WTC11 (cell line): ENCODE results near the gene GRIN2A. TPM values are rescaled to one million over a fixed set of nuclear protein-coding genes. Genes with fewer than 3 reads are reported as not detected.

Experiments used
- ATAC-seq: fragments of 200-7000 bp; cut with Tn5 transposase; 2 replicates; pipeline ENCODE4 v1.10.0; 2021; ENCODE audit warnings: mild to moderate bottlenecking, moderate library complexity
- CTCF ChIA-PET: fragments of 300-600 bp; sonication (Branson Sonifier 250); formaldehyde crosslinking; loops from one replicate; lab custom pipeline; 2021; ENCODE audit warnings: antibody characterized with exemption; lab: Charles Lee
- POLR2A ChIA-PET: fragments of 350-600 bp; sonication (Branson Sonifier 250); formaldehyde crosslinking; loops from one replicate; lab custom pipeline; 2021; ENCODE audit warnings: antibody characterized with exemption; lab: Charles Lee
- DNase-seq: peaks from one replicate; pipeline ENCODE4 v3.0.0; 2021; ENCODE audit warnings: low spot score
- H3K27ac Mint-ChIP-seq: 2 replicates; pipeline ENCODE4 v1.8.0; 2021; ENCODE audit warnings: mixed read lengths
- H3K27me3 Mint-ChIP-seq: 2 replicates; pipeline ENCODE4 v1.8.0; 2021; ENCODE audit warnings: low read depth, mild to moderate bottlenecking, moderate library complexity, mixed read lengths
- H3K36me3 Mint-ChIP-seq: 2 replicates; pipeline ENCODE4 v1.8.0; 2021; ENCODE audit warnings: mixed read lengths
- H3K4me1 Mint-ChIP-seq: 2 replicates; pipeline ENCODE4 v1.8.0; 2022; ENCODE audit warnings: mixed read lengths
- H3K4me3 Mint-ChIP-seq: 2 replicates; pipeline ENCODE4 v1.8.0; 2021; ENCODE audit warnings: mild to moderate bottlenecking, moderate library complexity, mixed read lengths
- H3K9me3 Mint-ChIP-seq: 2 replicates; pipeline ENCODE4 v1.8.0; 2021; ENCODE audit warnings: mixed read lengths
- ATF2 ChIP-seq: sonication (generic); formaldehyde crosslinking; IDR thresholded peaks from 2 replicates; pipeline ENCODE4 v1.8.1; 2022; ENCODE audit warnings: low read depth, missing genetic modification reagents, borderline replicate concordance
- CBFB ChIP-seq: sonication (generic); formaldehyde crosslinking; IDR thresholded peaks from 2 replicates; pipeline ENCODE4 v1.8.1; 2022; ENCODE audit warnings: mild to moderate bottlenecking, low read depth, missing genetic modification reagents
- ETV6 ChIP-seq: sonication (generic); formaldehyde crosslinking; IDR thresholded peaks from 2 replicates; pipeline ENCODE4 v1.8.1; 2022; ENCODE audit warnings: mild to moderate bottlenecking, missing genetic modification reagents
- GRHL2 ChIP-seq: fragments of 250-450 bp; sonication (Bioruptor Pico); IDR thresholded peaks from 2 replicates; pipeline ENCODE4 v1.8.0; 2022; ENCODE audit warnings: mild to moderate bottlenecking, moderate library complexity; ENCODE audit not compliant: insufficient replicate concordance, severe bottlenecking
- NR1H2 ChIP-seq: sonication (generic); formaldehyde crosslinking; IDR thresholded peaks from 2 replicates; pipeline ENCODE4 v1.9.0; 2021; ENCODE audit warnings: mild to moderate bottlenecking, moderate library complexity, missing genetic modification reagents
- NR2C2 ChIP-seq: sonication (generic); formaldehyde crosslinking; IDR thresholded peaks from 2 replicates; pipeline ENCODE4 v1.8.0; 2022; ENCODE audit warnings: mild to moderate bottlenecking, missing genetic modification reagents
- SP1 ChIP-seq: sonication (generic); formaldehyde crosslinking; conservative IDR thresholded peaks from 2 replicates; pipeline ENCODE4 v1.8.1; 2022; ENCODE audit warnings: missing genetic modification reagents
- TP53 ChIP-seq: sonication (generic); formaldehyde crosslinking; IDR thresholded peaks from 2 replicates; pipeline ENCODE4 v1.8.1; 2023; ENCODE audit warnings: mild to moderate bottlenecking, missing genetic modification reagents
- ZNF138 ChIP-seq: sonication (generic); formaldehyde crosslinking; conservative IDR thresholded peaks from 2 replicates; pipeline ENCODE4 v1.8.1; 2022; ENCODE audit warnings: mild to moderate bottlenecking, moderate library complexity, missing genetic modification reagents
- ZNF281 ChIP-seq: sonication (generic); formaldehyde crosslinking; IDR thresholded peaks from 2 replicates; pipeline ENCODE4 v1.8.0; 2023; ENCODE audit warnings: mild to moderate bottlenecking, missing genetic modification reagents
- ZNF317 ChIP-seq: sonication (generic); formaldehyde crosslinking; IDR thresholded peaks from 2 replicates; pipeline ENCODE4 v1.8.1; 2023; ENCODE audit warnings: low read depth, mild to moderate bottlenecking, moderate library complexity, missing genetic modification reagents, borderline replicate concordance
- ZNF396 ChIP-seq: fragments of 250-450 bp; sonication (Bioruptor Pico); IDR thresholded peaks from 2 replicates; pipeline ENCODE4 v1.8.0; 2021; ENCODE audit warnings: mild to moderate bottlenecking, moderate library complexity, borderline replicate concordance
- total RNA-seq: library from RNA; stranded (reverse); gene quantifications from 3 replicates; pipeline ENCODE4 v1.2.3, GENCODE V29; 2021
- TF ChIP-seq, protein P1 (sequence below): fragments of 250-450 bp; sonication (Bioruptor Pico); IDR thresholded peaks from 2 replicates; pipeline ENCODE4 v1.8.0; 2021; ENCODE audit warnings: mild to moderate bottlenecking
- TF ChIP-seq, protein P2 (sequence below): sonication (generic); formaldehyde crosslinking; IDR thresholded peaks from 2 replicates; pipeline ENCODE4 v1.8.0; 2022; ENCODE audit warnings: missing genetic modification reagents
- TF ChIP-seq, protein P3 (sequence below): sonication (generic); formaldehyde crosslinking; IDR thresholded peaks from 2 replicates; pipeline ENCODE4 v1.8.1; 2022; ENCODE audit warnings: mild to moderate bottlenecking, missing genetic modification reagents, moderate library complexity, borderline replicate concordance
- TF ChIP-seq, protein P4 (sequence below): fragments of 250-450 bp; sonication (Bioruptor Pico); IDR thresholded peaks from 2 replicates; pipeline ENCODE4 v1.9.0; 2021; ENCODE audit warnings: mild to moderate bottlenecking
- TF ChIP-seq, protein P5 (sequence below): sonication (generic); formaldehyde crosslinking; IDR thresholded peaks from 2 replicates; pipeline ENCODE4 v1.8.1; 2022; ENCODE audit warnings: low read depth, mild to moderate bottlenecking, moderate library complexity, missing genetic modification reagents, borderline replicate concordance

Gene GRIN2A
- total RNA-seq, 1 experiment from 2014 or later = 3.5 TPM

- ATAC-seq = no peak
- TF ChIP-seq, protein P1, sequence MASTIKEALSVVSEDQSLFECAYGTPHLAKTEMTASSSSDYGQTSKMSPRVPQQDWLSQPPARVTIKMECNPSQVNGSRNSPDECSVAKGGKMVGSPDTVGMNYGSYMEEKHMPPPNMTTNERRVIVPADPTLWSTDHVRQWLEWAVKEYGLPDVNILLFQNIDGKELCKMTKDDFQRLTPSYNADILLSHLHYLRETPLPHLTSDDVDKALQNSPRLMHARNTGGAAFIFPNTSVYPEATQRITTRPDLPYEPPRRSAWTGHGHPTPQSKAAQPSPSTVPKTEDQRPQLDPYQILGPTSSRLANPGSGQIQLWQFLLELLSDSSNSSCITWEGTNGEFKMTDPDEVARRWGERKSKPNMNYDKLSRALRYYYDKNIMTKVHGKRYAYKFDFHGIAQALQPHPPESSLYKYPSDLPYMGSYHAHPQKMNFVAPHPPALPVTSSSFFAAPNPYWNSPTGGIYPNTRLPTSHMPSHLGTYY (CRISPR knock-in tag) = no peak
- no peak for TF ChIP-seq GRHL2 (CRISPR knock-in tag)
- no peak for TF ChIP-seq ZNF138
- TF ChIP-seq, protein P2, sequence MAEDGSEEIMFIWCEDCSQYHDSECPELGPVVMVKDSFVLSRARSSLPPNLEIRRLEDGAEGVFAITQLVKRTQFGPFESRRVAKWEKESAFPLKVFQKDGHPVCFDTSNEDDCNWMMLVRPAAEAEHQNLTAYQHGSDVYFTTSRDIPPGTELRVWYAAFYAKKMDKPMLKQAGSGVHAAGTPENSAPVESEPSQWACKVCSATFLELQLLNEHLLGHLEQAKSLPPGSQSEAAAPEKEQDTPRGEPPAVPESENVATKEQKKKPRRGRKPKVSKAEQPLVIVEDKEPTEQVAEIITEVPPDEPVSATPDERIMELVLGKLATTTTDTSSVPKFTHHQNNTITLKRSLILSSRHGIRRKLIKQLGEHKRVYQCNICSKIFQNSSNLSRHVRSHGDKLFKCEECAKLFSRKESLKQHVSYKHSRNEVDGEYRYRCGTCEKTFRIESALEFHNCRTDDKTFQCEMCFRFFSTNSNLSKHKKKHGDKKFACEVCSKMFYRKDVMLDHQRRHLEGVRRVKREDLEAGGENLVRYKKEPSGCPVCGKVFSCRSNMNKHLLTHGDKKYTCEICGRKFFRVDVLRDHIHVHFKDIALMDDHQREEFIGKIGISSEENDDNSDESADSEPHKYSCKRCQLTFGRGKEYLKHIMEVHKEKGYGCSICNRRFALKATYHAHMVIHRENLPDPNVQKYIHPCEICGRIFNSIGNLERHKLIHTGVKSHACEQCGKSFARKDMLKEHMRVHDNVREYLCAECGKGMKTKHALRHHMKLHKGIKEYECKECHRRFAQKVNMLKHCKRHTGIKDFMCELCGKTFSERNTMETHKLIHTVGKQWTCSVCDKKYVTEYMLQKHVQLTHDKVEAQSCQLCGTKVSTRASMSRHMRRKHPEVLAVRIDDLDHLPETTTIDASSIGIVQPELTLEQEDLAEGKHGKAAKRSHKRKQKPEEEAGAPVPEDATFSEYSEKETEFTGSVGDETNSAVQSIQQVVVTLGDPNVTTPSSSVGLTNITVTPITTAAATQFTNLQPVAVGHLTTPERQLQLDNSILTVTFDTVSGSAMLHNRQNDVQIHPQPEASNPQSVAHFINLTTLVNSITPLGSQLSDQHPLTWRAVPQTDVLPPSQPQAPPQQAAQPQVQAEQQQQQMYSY (CRISPR knock-in tag) = no peak
- no peak for TF ChIP-seq ATF2 (CRISPR knock-in tag)
- H3K4me1 Mint-ChIP-seq = peaks cover 4% of the 10 kb centered on the region
- H3K4me3 Mint-ChIP-seq = no peak overlapping the region
- peaks cover 2% of the 10 kb centered on the region; the same call in 1 of the 2 replicates for H3K27me3 Mint-ChIP-seq
- H3K36me3 Mint-ChIP-seq = no peaks in the 10 kb centered on the region
- H3K9me3 Mint-ChIP-seq = peaks cover 17% of the 10 kb centered on the region; the same call in 1 of the 2 replicates
- DNase-seq = no peak
- H3K27ac Mint-ChIP-seq = no peak overlapping the region
- CTCF ChIA-PET = no interaction called here
- POLR2A ChIA-PET = no interaction called here
Measured at GRCh38 chr16:10114409-10114808, 67.8 kb downstream of the GRIN2A start.

- no peak for ATAC-seq
- H3K9me3 Mint-ChIP-seq = peaks cover 7% of the 10 kb centered on the region; the same call in 1 of the 2 replicates
- H3K27me3 Mint-ChIP-seq = peaks cover 2% of the 10 kb centered on the region; the same call in 1 of the 2 replicates
- H3K4me3 Mint-ChIP-seq = no peak overlapping the region
- no peaks in the 10 kb centered on the region for H3K36me3 Mint-ChIP-seq
- H3K4me1 Mint-ChIP-seq = peaks cover 7% of the 10 kb centered on the region
- CTCF ChIA-PET = no interaction called here
- no peak for DNase-seq
- no peak overlapping the region for H3K27ac Mint-ChIP-seq
- POLR2A ChIA-PET = no interaction called here
- TF ChIP-seq, protein P1 (CRISPR knock-in tag) = no peak
- TF ChIP-seq TP53 (no peak), ZNF396 (CRISPR knock-in tag) (no peak), SP1 (CRISPR knock-in tag) (no peak), NR2C2 (CRISPR knock-in tag) (no peak), CBFB (no peak), NR1H2 (no peak), ETV6 (CRISPR knock-in tag) (no peak), ZNF281 (no peak), GRHL2 (CRISPR knock-in tag) (no peak), ZNF317 (CRISPR knock-in tag) (no peak)
- TF ChIP-seq, protein P3, sequence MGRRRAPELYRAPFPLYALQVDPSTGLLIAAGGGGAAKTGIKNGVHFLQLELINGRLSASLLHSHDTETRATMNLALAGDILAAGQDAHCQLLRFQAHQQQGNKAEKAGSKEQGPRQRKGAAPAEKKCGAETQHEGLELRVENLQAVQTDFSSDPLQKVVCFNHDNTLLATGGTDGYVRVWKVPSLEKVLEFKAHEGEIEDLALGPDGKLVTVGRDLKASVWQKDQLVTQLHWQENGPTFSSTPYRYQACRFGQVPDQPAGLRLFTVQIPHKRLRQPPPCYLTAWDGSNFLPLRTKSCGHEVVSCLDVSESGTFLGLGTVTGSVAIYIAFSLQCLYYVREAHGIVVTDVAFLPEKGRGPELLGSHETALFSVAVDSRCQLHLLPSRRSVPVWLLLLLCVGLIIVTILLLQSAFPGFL (CRISPR knock-in tag) = no peak
- TF ChIP-seq, protein P4, sequence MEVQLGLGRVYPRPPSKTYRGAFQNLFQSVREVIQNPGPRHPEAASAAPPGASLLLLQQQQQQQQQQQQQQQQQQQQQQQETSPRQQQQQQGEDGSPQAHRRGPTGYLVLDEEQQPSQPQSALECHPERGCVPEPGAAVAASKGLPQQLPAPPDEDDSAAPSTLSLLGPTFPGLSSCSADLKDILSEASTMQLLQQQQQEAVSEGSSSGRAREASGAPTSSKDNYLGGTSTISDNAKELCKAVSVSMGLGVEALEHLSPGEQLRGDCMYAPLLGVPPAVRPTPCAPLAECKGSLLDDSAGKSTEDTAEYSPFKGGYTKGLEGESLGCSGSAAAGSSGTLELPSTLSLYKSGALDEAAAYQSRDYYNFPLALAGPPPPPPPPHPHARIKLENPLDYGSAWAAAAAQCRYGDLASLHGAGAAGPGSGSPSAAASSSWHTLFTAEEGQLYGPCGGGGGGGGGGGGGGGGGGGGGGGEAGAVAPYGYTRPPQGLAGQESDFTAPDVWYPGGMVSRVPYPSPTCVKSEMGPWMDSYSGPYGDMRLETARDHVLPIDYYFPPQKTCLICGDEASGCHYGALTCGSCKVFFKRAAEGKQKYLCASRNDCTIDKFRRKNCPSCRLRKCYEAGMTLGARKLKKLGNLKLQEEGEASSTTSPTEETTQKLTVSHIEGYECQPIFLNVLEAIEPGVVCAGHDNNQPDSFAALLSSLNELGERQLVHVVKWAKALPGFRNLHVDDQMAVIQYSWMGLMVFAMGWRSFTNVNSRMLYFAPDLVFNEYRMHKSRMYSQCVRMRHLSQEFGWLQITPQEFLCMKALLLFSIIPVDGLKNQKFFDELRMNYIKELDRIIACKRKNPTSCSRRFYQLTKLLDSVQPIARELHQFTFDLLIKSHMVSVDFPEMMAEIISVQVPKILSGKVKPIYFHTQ (CRISPR knock-in tag) = no peak
- TF ChIP-seq, protein P5, sequence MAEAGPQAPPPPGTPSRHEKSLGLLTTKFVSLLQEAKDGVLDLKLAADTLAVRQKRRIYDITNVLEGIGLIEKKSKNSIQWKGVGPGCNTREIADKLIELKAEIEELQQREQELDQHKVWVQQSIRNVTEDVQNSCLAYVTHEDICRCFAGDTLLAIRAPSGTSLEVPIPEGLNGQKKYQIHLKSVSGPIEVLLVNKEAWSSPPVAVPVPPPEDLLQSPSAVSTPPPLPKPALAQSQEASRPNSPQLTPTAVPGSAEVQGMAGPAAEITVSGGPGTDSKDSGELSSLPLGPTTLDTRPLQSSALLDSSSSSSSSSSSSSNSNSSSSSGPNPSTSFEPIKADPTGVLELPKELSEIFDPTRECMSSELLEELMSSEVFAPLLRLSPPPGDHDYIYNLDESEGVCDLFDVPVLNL (CRISPR knock-in tag) = no peak
Measured at GRCh38 chr16:10113248-10113647, 69.0 kb downstream of the GRIN2A start.
